GM12892 (cell line): ENCODE data around the gene THAP4.

ENCODE experiments used
- DNase-seq: peaks from one replicate; pipeline ENCODE4 v3.0.0; 2011; ENCODE audit not compliant: insufficient read length
- FAIRE-seq: peaks from 2 replicates; lab custom pipeline; 2011; peaks lifted over from hg19 to GRCh38; lab: Jason Lieb, UNC
- POLR2A ChIP-seq: IDR thresholded peaks from 2 replicates; pipeline ENCODE4 v1.6.1; 2011; ENCODE audit warnings: low read depth, low read length, control low read depth
- POLR2AphosphoS5 ChIP-seq: IDR thresholded peaks from 2 replicates; pipeline ENCODE4 v1.6.1; 2011; ENCODE audit warnings: low read depth, low read length, control low read depth
- TAF1 ChIP-seq: IDR thresholded peaks from 2 replicates; pipeline ENCODE4 v1.6.1; 2011; ENCODE audit warnings: low read depth, mild to moderate bottlenecking, control low read depth, low read length, borderline replicate concordance

THAP4 gene

DNA sequence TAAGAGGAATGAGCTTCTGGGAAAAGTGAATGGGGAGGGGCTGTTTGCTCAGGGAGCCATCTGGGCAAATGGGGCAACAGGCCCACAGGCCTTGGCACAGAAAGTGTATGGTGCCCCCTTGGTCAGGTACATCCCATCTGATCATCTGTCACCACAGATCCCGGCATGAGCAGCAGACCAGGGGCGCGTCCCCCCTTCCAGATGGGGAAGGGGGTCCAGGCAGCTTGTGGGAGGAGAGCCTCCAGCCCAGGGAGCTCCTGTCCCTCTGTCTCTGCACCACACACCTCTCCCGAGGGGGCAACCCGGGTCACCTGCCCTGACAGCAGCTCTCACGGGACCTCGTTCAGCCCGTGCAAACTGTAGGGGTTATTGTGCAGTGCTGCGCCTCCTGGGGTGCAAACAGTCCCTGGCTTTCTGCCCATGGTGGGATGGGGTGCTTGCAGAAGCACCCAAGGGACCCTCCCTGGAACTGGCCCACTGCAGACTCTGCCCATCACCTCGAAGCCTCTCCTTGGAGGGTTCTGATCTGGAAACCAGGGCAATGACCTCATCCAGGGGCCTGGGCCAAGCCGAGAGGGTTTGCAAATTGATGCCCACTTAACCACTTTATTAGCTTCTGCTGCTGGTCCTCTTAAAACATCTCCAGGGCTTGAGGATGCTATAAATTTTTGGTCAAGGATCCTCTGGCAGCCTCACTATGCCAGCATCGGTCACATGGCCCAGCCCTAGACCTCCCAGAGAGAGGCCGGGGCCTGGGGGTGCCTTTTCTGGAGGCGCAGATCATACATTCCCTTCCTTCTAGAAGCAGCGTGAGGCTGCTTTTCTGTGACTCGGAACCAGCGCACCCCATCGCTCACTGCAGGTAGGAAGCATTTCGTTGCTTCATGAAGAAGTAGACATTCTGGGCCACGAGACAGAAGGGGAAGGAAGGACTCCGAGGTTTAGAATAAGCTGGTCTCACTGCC is 86.1 kb downstream of the THAP4 start:
- TF ChIP-seq POLR2A = no peak
- no peak for TF ChIP-seq POLR2AphosphoS5
- no peak for TF ChIP-seq TAF1
- DNase-seq (peak; percentile 27), FAIRE-seq (no peak)

DNA sequence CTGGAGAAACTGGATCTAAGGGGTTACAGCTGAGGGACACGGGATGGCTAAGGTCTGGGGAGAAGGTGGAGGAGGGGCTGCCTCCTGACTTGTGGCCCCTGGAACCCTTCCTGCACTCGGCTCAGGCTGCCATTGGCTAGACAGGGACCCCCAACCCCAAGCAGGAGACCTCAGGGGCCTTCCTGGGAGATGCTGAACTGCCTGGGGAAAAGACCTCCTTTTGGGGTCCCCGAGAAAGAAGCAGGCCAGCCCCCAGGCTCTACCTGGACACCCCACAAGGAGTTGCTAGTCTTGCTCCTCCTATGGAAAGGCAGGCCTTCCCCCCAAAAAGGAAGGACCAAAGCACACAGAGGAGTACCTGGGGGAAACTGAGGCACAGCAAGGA is 88.5 kb downstream of the THAP4 start:
- FAIRE-seq = no peak
- no peak for DNase-seq

DNA sequence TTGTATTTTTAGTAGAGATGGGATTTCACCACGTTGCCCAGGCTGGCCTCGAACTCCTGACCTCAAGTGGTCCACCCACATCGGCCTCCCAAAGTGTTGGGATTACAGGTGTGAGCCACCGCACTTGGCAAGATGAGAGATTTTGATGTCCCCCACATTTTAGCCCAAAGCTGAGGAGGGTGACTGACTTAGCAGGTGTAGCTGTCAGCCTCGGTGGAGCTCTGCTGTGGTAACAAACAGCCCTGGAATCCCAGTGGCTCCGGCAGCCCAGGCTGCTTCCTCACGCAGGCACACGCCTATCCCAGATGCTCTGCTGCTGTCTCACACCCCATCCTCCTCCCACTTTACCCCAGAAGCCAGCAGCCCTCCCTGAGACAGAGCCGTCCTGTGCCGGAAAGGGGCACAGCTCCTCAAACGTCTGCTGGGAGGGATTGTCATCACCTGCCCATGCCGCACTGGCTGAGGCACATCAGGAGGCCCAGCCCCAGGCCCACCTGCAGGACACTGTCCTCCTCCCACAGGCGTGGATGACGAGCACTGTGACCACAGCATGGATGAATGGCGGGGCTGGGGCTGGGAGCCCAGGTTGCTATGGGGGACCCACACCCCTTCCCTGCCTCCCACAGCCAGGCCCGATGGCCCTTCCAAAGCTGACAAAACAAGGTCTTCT is 89.0 kb downstream of the THAP4 start:
- FAIRE-seq (no peak), DNase-seq (no peak)
- TF ChIP-seq POLR2A (no peak), POLR2AphosphoS5 (no peak), TAF1 (no peak)

More for the DNA sequence above, 88.5 kb downstream of the THAP4 start:
- TF ChIP-seq TAF1 (no peak), POLR2AphosphoS5 (no peak), POLR2A (no peak)

DNA sequence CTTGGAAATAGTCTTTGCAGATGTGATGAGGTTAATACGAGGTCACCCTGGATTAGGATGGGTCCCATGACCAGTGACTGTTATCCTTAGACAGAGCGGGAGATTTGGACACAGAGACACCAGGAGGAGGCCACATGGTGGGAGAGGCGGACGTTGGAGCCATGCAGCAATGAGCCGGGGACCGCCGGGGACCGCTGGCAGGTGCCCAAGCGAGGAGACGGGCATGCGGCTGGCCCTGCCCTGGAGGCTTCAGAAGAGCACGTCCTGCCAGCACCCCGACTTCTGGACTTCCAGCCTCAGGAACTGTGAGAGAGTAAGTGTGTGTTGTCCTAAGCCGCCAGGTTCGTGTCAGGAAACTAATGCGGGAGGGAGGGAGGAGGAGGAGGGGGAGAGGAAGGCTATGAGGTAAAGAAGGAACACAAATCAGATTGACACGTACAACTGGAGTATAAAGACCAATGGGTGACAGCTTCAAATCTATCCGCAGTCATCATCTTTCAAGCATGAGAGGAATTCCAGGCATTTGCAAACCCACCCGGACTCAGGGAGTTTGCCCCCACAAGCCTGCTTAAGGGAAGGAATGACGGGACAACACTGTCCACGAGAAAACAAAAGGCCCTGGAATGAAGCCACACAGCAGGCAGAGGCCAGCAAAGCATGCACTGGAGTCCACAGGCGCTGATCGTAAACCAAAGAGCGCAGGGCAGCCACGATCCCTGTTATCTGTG is 90.0 kb downstream of the THAP4 start:
- no peak for DNase-seq
- FAIRE-seq = no peak
- no peak for TF ChIP-seq POLR2AphosphoS5
- TF ChIP-seq POLR2A = no peak
- TF ChIP-seq TAF1 = no peak

DNA sequence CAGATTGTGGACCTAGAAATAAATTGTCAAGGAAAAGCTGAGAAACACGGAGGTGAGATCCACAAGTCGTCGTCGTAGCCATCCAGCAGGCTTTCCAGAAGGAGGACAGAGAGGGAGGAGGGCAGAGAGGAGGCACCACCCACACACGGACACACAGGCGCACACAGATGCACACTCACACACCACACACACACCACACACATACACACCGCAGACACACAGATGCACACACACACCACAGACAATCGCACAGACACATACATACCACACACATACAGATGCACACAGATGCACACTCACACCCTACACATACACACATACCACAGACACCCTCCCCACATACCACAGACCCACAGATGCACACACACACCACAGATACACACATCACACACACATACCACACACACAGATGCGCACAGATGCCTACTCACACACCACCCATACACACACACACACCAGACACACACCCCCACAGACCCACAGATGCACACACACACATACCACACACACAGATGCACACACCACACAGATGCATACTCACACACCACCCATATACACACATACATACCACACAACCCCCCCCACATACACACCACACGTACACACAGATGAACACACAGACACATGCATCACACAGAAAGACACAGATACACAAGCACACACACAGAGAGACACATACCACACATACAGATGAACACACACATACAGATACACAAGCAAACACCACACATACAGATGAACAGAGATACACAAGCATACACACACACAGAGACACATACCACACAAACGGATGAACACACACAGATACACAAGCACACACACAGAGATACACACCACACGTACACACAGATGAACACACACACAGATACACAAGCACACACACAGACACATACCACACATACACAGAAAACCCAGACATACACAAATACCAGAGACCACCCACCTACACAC is 91.2 kb downstream of the THAP4 start:
- TF ChIP-seq POLR2AphosphoS5 = no peak
- no peak for TF ChIP-seq TAF1
- TF ChIP-seq POLR2A = no peak
- FAIRE-seq = no peak
- DNase-seq = no peak

DNA sequence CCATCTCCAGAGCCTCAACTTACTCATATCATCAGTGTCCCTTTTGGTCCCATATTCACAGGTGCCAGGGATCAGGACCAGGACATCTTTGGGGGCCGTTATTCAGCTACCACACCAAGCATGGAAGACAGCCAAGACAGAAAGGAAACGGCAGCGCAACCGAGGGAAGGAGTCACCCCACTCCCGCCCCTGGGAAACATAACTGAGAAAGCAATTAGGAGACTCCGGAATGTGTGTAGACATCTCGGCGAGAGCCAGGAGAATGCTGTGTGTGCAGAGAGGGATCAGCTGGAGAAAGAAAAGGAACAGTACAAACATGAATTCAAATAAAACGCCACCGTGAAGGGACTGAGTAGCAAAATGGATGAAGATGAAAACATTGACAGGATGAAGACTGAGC is 91.9 kb downstream of the THAP4 start:
- FAIRE-seq (no peak), DNase-seq (no peak)
- TF ChIP-seq POLR2AphosphoS5 = no peak
- TF ChIP-seq TAF1 = no peak
- no peak for TF ChIP-seq POLR2A

DNA sequence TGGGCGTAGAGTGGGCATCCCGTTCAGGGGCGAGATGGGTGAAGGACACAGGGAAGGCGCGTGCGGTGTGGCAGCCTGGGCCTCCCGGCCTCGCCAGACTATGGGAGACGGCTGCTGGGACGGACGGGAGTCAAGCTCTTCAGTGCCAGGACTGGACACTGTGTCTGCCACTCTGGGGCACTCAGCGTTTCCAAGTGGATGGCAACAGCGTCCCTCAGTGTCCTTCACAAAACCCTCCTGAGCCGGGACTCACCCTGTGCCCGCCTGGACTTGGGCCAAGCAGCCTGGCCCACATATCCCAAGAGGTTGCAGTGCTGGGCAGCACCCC is 94.7 kb downstream of the THAP4 start:
- DNase-seq = no peak
- no peak for FAIRE-seq
- no peak for TF ChIP-seq TAF1
- TF ChIP-seq POLR2A = no peak
- no peak for TF ChIP-seq POLR2AphosphoS5

DNA sequence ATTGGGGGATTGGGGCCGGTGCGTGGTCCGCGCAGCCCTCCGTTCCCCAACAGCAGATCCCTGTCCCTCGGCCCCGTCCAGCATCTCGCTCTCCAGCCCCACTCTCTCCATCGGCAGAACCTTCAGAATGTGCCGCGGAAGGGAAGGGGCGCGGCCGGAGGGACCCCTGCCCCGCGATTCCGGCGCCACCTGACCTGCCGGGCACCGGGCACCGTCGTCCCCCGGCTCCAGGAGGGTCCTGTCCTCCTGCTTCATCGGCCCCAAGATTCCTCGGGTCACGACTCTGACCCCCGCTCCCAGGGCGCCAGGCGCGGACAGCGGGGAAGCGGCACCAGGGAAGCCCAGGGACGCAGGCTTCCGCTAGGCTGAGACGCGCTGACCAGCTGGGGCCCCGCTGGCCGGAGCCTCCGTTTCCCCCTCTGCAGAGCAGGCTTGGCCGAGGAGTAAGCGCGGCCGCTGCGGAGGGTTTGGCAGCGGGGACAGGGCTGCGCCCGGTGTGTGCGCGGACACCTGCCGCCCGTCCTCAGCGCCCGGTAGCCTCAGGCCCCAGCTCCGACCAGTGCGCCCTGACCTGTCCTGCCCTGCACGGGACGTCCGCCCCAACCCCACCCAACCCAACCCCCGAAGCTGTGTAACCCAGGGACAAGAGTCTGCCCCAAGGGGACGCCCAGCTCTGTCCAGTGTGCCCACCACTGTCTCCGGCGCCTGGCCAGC is 95.2 kb downstream of the THAP4 start:
- TF ChIP-seq TAF1 = no peak
- TF ChIP-seq POLR2A = no peak
- no peak for TF ChIP-seq POLR2AphosphoS5
- DNase-seq (peak; percentile 19), FAIRE-seq (no peak)

DNA sequence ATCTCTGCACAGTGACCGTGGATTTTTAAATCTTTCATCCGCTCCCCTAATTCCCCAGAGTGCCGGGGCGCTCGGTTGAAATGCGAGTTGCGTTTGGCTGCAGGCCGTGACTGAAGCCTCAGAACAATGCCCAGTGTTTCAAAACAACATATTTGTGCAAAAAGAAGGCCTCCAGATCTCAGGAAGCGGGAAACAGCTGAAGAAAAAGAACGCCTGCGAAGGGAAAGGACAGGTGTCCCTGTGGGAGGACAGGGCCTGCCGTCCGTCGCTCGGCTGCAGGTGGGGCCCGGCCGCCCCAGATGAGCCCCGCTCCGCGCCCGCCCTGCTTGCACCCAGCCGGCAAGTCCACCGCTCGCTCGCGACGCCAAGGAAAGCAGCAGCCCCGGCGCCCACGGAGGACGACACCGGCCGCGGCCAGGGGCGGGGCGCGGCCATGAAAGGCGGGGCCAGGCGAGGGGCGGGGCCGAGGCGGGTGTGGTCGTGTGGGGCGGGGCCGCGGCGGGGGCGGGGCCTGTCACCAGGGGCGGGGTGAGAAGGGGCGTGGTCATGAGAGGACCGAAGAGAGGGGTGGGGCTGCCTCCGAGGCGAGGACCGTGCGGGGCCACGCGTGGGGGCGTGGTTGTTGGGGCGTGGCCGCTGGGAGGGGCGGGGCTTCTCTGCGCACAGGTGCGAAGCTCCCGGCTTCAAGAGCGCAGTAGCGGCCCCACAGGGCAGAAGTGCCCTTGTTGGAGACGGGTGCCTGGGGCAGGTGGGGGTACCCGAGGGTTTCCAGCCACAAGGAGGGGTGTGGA is 96.0 kb downstream of the THAP4 start:
- no peak for TF ChIP-seq TAF1
- no peak for TF ChIP-seq POLR2AphosphoS5
- TF ChIP-seq POLR2A = no peak
- DNase-seq (peak; percentile 62), FAIRE-seq (no peak)

DNA sequence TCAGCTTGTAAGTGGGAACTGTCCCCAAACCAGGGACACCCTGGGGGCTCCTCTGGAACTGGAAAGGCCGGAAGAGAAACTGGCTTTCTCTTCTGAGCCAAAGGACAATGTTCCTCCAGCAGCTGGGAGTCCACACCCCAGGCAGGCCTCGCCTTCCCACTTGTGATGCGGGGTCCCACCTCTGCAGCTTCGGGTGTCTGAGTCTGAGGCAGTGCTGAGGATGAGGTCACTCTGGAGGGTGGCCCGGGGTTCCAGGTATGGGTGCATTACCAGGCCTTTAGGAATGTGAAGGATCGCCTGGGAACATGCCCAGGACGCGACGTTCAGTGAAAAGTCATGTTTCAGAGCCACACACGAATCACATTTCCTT is 96.6 kb downstream of the THAP4 start:
- DNase-seq (peak; percentile 15), FAIRE-seq (no peak)
- TF ChIP-seq TAF1 (no peak), POLR2AphosphoS5 (no peak), POLR2A (no peak)
